Testis (tissue), 3 donors: ENCODE results near the gene KLK11. TPM values are rescaled to one million over a fixed set of nuclear protein-coding genes. Genes with fewer than 3 reads are reported as not detected.

Experiments used
- DNase-seq: peaks from one replicate; pipeline ENCODE4 v3.0.0-alpha.2; 2019
- H3K27ac ChIP-seq, 2 donors: fragments of 200-600 bp; sonication (generic); one replicate each; pipeline ENCODE4 v1.5.1; 2019
- H3K27me3 ChIP-seq: fragments of 200-600 bp; sonication (generic); one replicate; pipeline ENCODE4 v1.5.1; 2019
- H3K36me3 ChIP-seq: fragments of 200-600 bp; sonication (generic); one replicate; pipeline ENCODE4 v1.5.1; 2017; ENCODE audit warnings: low read depth; ENCODE audit errors: missing control alignments
- H3K4me1 ChIP-seq: fragments of 200-600 bp; sonication (generic); one replicate; pipeline ENCODE4 v1.5.1; 2019
- H3K4me3 ChIP-seq, 2 donors: fragments of 200-600 bp; sonication (generic); one replicate each; pipeline ENCODE4 v1.5.1; 2017 to 2019
- H3K9me3 ChIP-seq: fragments of 200-600 bp; sonication (generic); one replicate; pipeline ENCODE4 v1.5.1; 2017
- POLR2A ChIP-seq: fragments of 450-650 bp; IDR thresholded peaks from one replicate; pipeline ENCODE4 v1.6.1; 2017; ENCODE audit warnings: antibody characterized with exemption, mild to moderate bottlenecking, moderate library complexity
- WGBS, 2 donors: methylation state at CpG; one replicate each; pipeline ENCODE4 v1.1.5; 2018; 5-methylcytosine and 5-hydroxymethylcytosine counted together
- intact Hi-C: fragments of 100-400 bp; cut with DNase I; formaldehyde crosslinking; loops from one replicate; pipeline ENCODE4 v1.15.1; 2023; ENCODE audit warnings: low total_unique reads
- polyA plus RNA-seq: library from polyadenylated mRNA; stranded (reverse); fragments of 350-450 nt; fragmentation: Illumina TruSeq; extraction: RNeasy Lipid Tissue Mini Kit (QIAGEN cat#74804); gene quantifications from one replicate; pipeline ENCODE4 v1.2.3, GENCODE V29; 2014; ENCODE audit warnings: low read depth, low replicate concordance; ENCODE audit not compliant: insufficient read depth
- total RNA-seq, 2 donors: library from RNA; depleted of rRNA; stranded (reverse); fragments of >200 nt; gene quantifications; one replicate each; pipeline ENCODE4 v1.2.3, GENCODE V29; 2016
- TF ChIP-seq, protein P1 (sequence below), 3 experiments: fragments of 450-650 bp in 2 of 3; fragments of 200-600 bp in 1 of 3; sonication (generic) in 1 of 3; IDR thresholded peaks; one replicate each; pipeline ENCODE4 v1.5.1; 2016 to 2019; ENCODE audit warnings: antibody characterized with exemption in 3 of 3, mild to moderate bottlenecking in 2 of 3, moderate library complexity in 1 of 3

KLK11 gene
- total and polyA plus RNA-seq, 3 donors from 2014 or later, result 16.8 to 46.3 (median 41.1) TPM

DNA sequence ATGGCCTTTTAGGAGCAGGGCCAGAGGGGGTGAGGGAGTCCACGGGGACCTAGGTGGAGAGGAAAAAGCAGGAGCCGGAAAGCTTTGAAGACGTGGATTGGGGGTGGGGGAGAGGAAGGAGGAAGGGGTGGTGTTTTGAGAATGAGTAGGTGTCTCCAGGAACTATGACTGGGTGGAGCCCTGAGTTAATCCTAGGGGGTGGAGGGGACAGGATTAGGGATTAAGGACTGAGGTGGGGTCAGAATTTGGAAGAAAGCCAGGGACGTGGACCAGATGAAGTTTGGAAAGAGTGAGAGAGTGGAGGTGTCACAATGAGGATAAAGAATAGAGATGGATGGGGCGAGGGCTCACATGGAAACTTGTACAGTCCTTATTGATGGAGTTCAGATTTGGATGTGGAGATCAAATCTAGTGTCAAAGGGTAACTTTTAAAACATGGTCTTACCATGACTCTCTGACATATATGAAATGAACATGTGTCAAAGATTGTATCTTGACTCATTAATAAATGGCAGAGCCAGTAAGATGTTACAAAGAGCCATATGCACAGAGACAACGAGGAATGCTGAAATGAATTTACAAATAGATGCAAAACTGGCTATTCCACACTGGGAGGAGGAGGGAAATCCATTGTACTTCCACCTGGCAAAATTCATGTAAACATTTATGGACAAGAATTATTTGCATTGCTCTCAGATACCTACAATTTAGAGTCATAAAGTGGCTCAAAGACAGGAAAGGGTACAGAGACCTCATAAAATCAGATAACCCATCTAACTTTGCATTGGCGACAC is 40.2 kb upstream of the KLK11 start:
- intact Hi-C loops, result no loop called here
- no peak overlapping the region for H3K4me3 ChIP-seq
- no peaks in the 10 kb centered on the region for H3K27me3 ChIP-seq
- 79 to 82% methylated on average over 7 of the region's 7 CpGs for WGBS, 2 donors
- TF ChIP-seq, protein P1, sequence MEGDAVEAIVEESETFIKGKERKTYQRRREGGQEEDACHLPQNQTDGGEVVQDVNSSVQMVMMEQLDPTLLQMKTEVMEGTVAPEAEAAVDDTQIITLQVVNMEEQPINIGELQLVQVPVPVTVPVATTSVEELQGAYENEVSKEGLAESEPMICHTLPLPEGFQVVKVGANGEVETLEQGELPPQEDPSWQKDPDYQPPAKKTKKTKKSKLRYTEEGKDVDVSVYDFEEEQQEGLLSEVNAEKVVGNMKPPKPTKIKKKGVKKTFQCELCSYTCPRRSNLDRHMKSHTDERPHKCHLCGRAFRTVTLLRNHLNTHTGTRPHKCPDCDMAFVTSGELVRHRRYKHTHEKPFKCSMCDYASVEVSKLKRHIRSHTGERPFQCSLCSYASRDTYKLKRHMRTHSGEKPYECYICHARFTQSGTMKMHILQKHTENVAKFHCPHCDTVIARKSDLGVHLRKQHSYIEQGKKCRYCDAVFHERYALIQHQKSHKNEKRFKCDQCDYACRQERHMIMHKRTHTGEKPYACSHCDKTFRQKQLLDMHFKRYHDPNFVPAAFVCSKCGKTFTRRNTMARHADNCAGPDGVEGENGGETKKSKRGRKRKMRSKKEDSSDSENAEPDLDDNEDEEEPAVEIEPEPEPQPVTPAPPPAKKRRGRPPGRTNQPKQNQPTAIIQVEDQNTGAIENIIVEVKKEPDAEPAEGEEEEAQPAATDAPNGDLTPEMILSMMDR (IDR thresholded peaks at IDR 0.05), result no peak
- TF ChIP-seq POLR2A, result no peak
- no peak overlapping the region for H3K27ac ChIP-seq
- no peaks in the 10 kb centered on the region for H3K36me3 ChIP-seq
- H3K4me1 ChIP-seq, result peaks cover 14% of the 10 kb centered on the region
- H3K9me3 ChIP-seq, result no peaks in the 10 kb centered on the region
- no peak for DNase-seq

DNA sequence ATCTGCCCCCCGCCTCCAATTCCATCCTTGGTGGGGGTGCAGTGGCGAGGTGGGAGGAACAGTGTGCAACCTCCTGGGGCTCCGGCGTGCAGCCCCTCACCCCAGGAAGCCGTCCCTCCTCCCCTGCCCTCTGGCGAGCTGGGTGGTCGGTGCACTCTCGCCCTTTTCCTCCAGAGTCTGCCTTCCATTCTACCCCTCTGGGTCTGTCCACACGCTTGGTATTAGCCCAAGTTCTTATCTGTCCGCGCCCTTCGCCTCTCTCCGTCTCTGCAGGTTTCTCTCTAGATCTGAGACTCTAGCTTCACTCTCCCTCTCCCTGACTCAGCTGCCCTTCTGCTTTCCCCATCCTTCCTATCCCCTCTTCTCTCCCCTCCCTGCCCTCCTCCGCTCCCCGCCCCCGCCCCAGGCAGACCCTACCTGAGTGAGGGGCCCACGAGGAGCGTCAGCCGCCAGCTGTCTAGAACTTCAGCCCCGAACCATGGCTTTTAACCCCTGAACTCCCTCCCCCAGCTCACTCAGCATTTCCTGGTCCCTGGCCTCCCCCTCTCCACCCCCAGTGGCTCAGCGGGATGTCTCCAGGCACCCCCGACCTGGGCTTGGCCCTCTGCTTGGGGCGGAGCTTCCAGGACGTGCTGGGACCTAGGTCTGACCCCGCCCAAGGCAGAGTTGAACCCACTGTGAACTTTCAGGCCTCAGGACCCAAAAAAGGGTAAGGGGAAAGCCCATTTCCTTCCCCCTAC is 39.0 kb upstream of the KLK11 start:
- peak overlapping the region; percentile 29 to 37 for H3K4me3 ChIP-seq
- no peaks in the 10 kb centered on the region for H3K27me3 ChIP-seq
- DNase-seq, result no peak
- TF ChIP-seq, protein P1 (IDR thresholded peaks at IDR 0.05), result no peak
- no peak for TF ChIP-seq POLR2A
- peaks cover 14% of the 10 kb centered on the region for H3K4me1 ChIP-seq
- WGBS, 2 donors, result 5 to 16% methylated on average over 21 to 24 of the region's 25 CpGs
- no peaks in the 10 kb centered on the region for H3K9me3 ChIP-seq
- intact Hi-C loops, result no loop called here
- H3K27ac ChIP-seq, result no peak overlapping the region
- no peaks in the 10 kb centered on the region for H3K36me3 ChIP-seq

DNA sequence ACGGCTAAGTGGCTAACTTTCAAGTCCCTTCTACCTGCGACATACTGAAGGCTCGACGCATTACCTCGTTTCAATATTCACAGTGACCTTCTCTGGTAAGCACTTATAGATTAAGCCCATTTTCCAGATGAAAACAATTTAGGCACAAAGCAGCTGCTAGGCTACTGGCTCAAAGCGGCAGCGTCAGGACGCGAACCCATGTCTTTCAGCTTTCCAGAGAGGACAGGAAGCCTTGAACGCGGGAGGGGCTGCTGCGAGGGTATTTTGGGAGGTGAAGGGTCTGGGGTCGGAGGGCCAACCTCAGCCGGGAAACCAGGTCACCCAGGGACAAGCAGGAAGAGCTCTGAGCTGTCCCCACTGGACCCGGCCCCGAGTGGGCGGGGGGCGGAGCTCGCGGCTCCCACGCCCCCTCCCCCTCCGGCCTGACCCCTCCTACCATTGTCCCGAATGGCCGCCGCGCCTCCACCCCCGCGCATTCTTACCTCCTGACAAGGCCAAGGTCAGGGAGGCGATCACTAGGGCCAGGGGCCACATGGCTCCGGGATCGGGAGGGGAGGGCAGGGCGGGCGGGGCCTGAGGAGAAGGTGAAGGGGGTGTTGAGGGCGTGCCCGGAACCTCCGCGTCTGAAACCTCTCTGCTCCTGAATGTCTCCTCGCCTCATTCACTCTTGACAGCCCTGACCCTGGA is 38.3 kb upstream of the KLK11 start, which contains the start of gene KLK13:
TSS of gene KLK13 (minus strand) at position 559 of the 687 bp plus-strand sequence. CDS start at position 534, 25 bp downstream.
- WGBS, 2 donors, result 12 to 39% methylated on average over 11 to 37 of the region's 38 CpGs

DNA sequence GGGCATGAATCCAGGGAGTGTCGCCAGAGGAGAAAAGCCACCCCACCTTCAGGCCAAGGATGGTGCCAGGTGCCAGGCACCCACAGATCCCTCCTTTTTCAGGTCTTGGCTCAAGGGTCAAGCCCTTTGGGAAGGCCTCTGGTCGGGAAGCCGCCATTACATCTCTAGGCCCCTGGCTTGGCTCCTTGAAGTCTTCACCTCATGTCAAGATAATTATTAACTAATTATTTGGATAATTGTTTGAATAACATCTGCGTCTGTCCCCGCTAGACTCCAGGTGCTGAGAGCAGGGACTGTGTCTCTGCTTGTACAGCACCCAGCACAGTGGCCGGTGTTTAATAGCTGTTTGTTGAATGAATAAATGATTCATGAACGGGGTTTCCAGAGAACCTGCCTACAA is 37.2 kb upstream of the KLK11 start:
- Histone ChIP-seq H3K36me3 (no peaks in the 10 kb centered on the region), H3K9me3 (no peaks in the 10 kb centered on the region), H3K4me1 (peaks cover 14% of the 10 kb centered on the region), H3K27ac (no peak overlapping the region), H3K27me3 (no peaks in the 10 kb centered on the region), H3K4me3 (no peak overlapping the region)
- WGBS, 2 donors, result 74 to 89% methylated on average over 7 of the region's 7 CpGs
- DNase-seq, result no peak
- intact Hi-C loops, result no loop called here
- TF ChIP-seq, protein P1 (IDR thresholded peaks at IDR 0.05), result no peak
- TF ChIP-seq POLR2A, result no peak

More for the DNA sequence above, 38.3 kb upstream of the KLK11 start, which contains the start of gene KLK13:
- Histone ChIP-seq H3K4me3 (peak within 1 kb of the TSS; percentile 29 to 37), H3K27ac (no peak within 1 kb of the TSS), H3K4me1 (peaks cover 14% of the 10 kb centered on the region), H3K9me3 (no peaks in the 10 kb centered on the region), H3K36me3 (no peaks in the 10 kb centered on the region), H3K27me3 (no peaks in the 10 kb centered on the region)
- DNase-seq, result peak; percentile 71
- TF ChIP-seq POLR2A, result no peak
- TF ChIP-seq, protein P1 (IDR thresholded peaks at IDR 0.05), result no peak
- intact Hi-C loops, result no loop called here
